GM12878 (cell line): Measurements from ENCODE around the gene DYSF. TPM values are rescaled to one million over a fixed set of nuclear protein-coding genes. Genes with fewer than 3 reads are reported as not detected.

Experiments
- ATAC-seq: fragments of 200-7000 bp; cut with Tn5 transposase; 3 replicates; pipeline ENCODE4 v1.9.1; 2020; ENCODE audit warnings: mild to moderate bottlenecking, moderate library complexity
- BruUV-seq: library from RNA; stranded (reverse); fragments of 400-500 nt; replicated peaks from 2 replicates; lab custom pipeline; 2021; lab: Mats Ljungman, UMichigan
- CTCF ChIA-PET: fragments of 300-600 bp; sonication (Branson Sonifier 250); formaldehyde crosslinking; extraction: SDS; loops from one replicate; lab custom pipeline; 2021; ENCODE audit warnings: inconsistent platforms; lab: Yijun Ruan, JAX
- POLR2A ChIA-PET: fragments of 350-600 bp; formaldehyde crosslinking; extraction: SDS; loops from one replicate; lab custom pipeline; 2021; ENCODE audit warnings: inconsistent platforms; lab: Charles Lee
- RAD21 ChIA-PET: fragments of 300-600 bp; sonication (Branson Sonifier 250); formaldehyde crosslinking; loops from one replicate; lab custom pipeline; 2023; ENCODE audit warnings: antibody characterized with exemption; ENCODE audit not compliant: unreplicated experiment; lab: Charles Lee
- SMC1A ChIA-PET: fragments of 300-600 bp; sonication (Branson Sonifier 250); formaldehyde crosslinking; loops from one replicate; lab custom pipeline; 2023; ENCODE audit not compliant: unreplicated experiment, uncharacterized antibody; lab: Charles Lee
- DNase-seq: peaks from one replicate; pipeline ENCODE4 v3.0.0-alpha.2; 2011; ENCODE audit warnings: low read depth, low spot score
- FAIRE-seq: peaks from 3 replicates; lab custom pipeline; 2011; peaks lifted over from hg19 to GRCh38; lab: Jason Lieb, UNC
- H2AFZ ChIP-seq: 2 replicates; pipeline ENCODE4 v1.6.0; 2011; ENCODE audit warnings: low read depth, low read length, control low read depth; ENCODE audit not compliant: control insufficient read depth
- H3K27ac ChIP-seq: 2 replicates; pipeline ENCODE4 v1.5.1; 2011; ENCODE audit warnings: control low read depth; ENCODE audit not compliant: control insufficient read depth, insufficient read depth
- H3K27me3 ChIP-seq, 2 experiments: replicated peaks in 1 of 2; 2 replicates each; pipeline versions ENCODE4 v1.6.0 to v1.6.1; 2011; ENCODE audit warnings: low read length in 1 of 2; ENCODE audit not compliant: control insufficient read depth in 2 of 2, insufficient read depth in 2 of 2
- H3K36me3 ChIP-seq, 2 experiments: 2 replicates each; pipeline ENCODE4 v1.5.1; 2011; ENCODE audit warnings: low read length in 1 of 2; ENCODE audit not compliant: control insufficient read depth in 2 of 2, insufficient read depth in 2 of 2
- H3K4me1 ChIP-seq: 2 replicates; pipeline ENCODE4 v1.6.1; 2011; ENCODE audit warnings: mild to moderate bottlenecking, low read length, moderate library complexity, mixed read lengths; ENCODE audit not compliant: control insufficient read depth, insufficient read depth
- H3K4me2 ChIP-seq: 2 replicates; pipeline ENCODE4 v1.6.0; 2011; ENCODE audit warnings: control low read depth; ENCODE audit not compliant: control insufficient read depth, insufficient read depth
- H3K4me3 ChIP-seq: fragments of 200-600 bp; sonication (generic); 2 replicates; pipeline ENCODE4 v1.5.1; 2016
- H3K79me2 ChIP-seq: 2 replicates; pipeline ENCODE4 v1.6.0; 2011; ENCODE audit warnings: low read length; ENCODE audit not compliant: control insufficient read depth, insufficient read depth
- H3K9ac ChIP-seq: 2 replicates; pipeline ENCODE4 v1.8.0; 2011; ENCODE audit warnings: low read length, control low read depth, mixed read lengths; ENCODE audit not compliant: control insufficient read depth, insufficient read depth
- H3K9me3 ChIP-seq: replicated peaks from 3 replicates; pipeline ENCODE4 v1.5.1; 2011; ENCODE audit warnings: mild to moderate bottlenecking, low read length; ENCODE audit not compliant: control insufficient read depth, insufficient read depth
- H4K20me1 ChIP-seq: 2 replicates; pipeline ENCODE4 v1.6.0; 2011; ENCODE audit not compliant: control insufficient read depth, insufficient read depth
- EED ChIP-seq: sonication (generic); IDR thresholded peaks from 2 replicates; pipeline ENCODE4 v1.6.1; 2016; ENCODE audit warnings: antibody characterized with exemption, low read depth
- ESRRA ChIP-seq: IDR thresholded peaks from 2 replicates; pipeline ENCODE4 v1.6.1; 2012; ENCODE audit warnings: mild to moderate bottlenecking, low read length, improper control_type of control experiment
- MYB ChIP-seq: fragments of 150-350 bp; IDR thresholded peaks from 2 replicates; pipeline ENCODE4 v1.6.1; 2014; ENCODE audit warnings: mild to moderate bottlenecking, low read depth, low read length, borderline replicate concordance
- NFYA ChIP-seq: IDR thresholded peaks from 2 replicates; pipeline ENCODE4 v1.6.1; 2011; ENCODE audit warnings: low read depth, mild to moderate bottlenecking, low read length, improper control_type of control experiment, borderline replicate concordance
- NR2C2 ChIP-seq: IDR thresholded peaks from 2 replicates; pipeline ENCODE4 v1.6.1; 2011; ENCODE audit warnings: borderline replicate concordance, low read depth; ENCODE audit not compliant: control insufficient read depth, insufficient read length
- POLR2AphosphoS5 ChIP-seq: IDR thresholded peaks from 2 replicates; pipeline ENCODE4 v1.6.1; 2011; ENCODE audit warnings: mild to moderate bottlenecking, low read length, inconsistent platforms
- SIN3A ChIP-seq: IDR thresholded peaks from 2 replicates; pipeline ENCODE4 v1.6.1; 2012; ENCODE audit warnings: low read depth, low read length, improper control_type of control experiment
- SIX5 ChIP-seq: IDR thresholded peaks from 2 replicates; pipeline ENCODE4 v1.6.1; 2011; ENCODE audit warnings: mild to moderate bottlenecking, low read depth, low read length, moderate library complexity; ENCODE audit not compliant: severe bottlenecking
- SMC3 ChIP-seq: IDR thresholded peaks from 2 replicates; pipeline ENCODE4 v1.6.1; 2011; ENCODE audit warnings: low read length, improper control_type of control experiment, borderline replicate concordance
- STAT1 ChIP-seq: fragments of 450-650 bp; conservative IDR thresholded peaks from 2 replicates; pipeline ENCODE4 v1.6.1; 2014; ENCODE audit warnings: antibody characterized with exemption, mild to moderate bottlenecking
- WGBS: methylation state at CpG from one replicate; pipeline ENCODE4 v1.1.6; 2016; ENCODE audit warnings: low lambda C conversion rate; ENCODE audit not compliant: insufficient replicate concordance, insufficient coverage; ENCODE audit errors: missing lambda C conversion rate; 5-methylcytosine and 5-hydroxymethylcytosine counted together
- in situ Hi-C: fragments of 300-500 bp; cut with MboI; formaldehyde crosslinking; loops from 9 replicates; pipeline ENCODE4 v1.14.3; 2018; ENCODE audit warnings: mixed read lengths
- intact Hi-C: fragments of 100-400 bp; cut with micrococcal nuclease; formaldehyde crosslinking; loops from one replicate; pipeline ENCODE4 v1.14.2; 2022; ENCODE audit not compliant: unreplicated experiment
- polyA plus RNA-seq, 11 experiments: library from polyadenylated mRNA; depleted of rRNA in 4 of 11; unstranded in 6 of 11; stranded (reverse) in 5 of 11; fragments of >200 nt; fragmentation: Nextera tagmentation in 4 of 11; fragmentation: Illumina TruSeq in 1 of 11; extraction: Ambion mirVana in 4 of 11; extraction: Trizol in 1 of 11; gene quantifications; 1 replicate in 1 of 11; 2 replicates in 10 of 11; pipeline versions ENCODE4 v1.2.1 to v1.2.3, GENCODE V29; 2011 to 2016; ENCODE audit warnings: inconsistent platforms in 2 of 11, missing spikeins in 2 of 11, low read depth in 1 of 11
- total RNA-seq, 4 experiments: library from RNA; depleted of rRNA in 3 of 4; stranded (reverse); fragments of >200 nt in 3 of 4; fragmentation: Illumina TruSeq in 1 of 4; extraction: Trizol in 1 of 4; gene quantifications; 2 replicates each; pipeline versions ENCODE4 v1.2.1 to v1.2.3, GENCODE V29; 2013 to 2021
- TF ChIP-seq, protein P1 (sequence below): IDR thresholded peaks from 2 replicates; pipeline ENCODE4 v1.6.1; 2011; ENCODE audit warnings: low read depth, mild to moderate bottlenecking, low read length, moderate library complexity, borderline replicate concordance; ENCODE audit errors: extremely low read depth

Gene DYSF
- total and polyA plus RNA-seq, 10 of the 15 experiments (the other 5 are each of a cell fraction or from before 2014, with no cell fraction given), result under 0.01 to 0.15 (median 0.03) TPM; not detected in 7

DNA sequence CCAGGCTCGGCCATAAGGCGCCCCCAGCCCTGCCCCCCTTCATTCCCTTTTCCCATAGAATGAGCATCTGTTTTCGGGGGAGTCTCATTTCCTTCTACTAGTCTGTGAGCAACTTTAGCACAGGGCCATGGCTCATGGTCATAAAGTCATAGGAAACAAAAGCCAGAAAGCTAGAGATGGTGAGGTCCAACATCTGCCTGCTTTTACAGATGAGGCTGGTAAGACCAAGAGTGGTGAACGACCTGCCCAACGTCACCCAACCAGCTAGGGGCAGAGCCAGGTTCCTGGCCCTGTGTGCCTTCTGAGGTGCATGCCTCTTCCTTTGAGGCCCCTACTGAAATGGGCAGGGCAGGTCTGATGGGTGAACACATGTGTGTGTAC is 212.7 kb downstream of the DYSF start:
- Histone ChIP-seq H4K20me1 (no peaks in the 10 kb centered on the region), H3K27ac (no peak overlapping the region), H3K36me3 (no peaks in the 10 kb centered on the region), H3K27me3 (no peaks in the 10 kb centered on the region; a peak in 1 of 4 replicates), H2AFZ (no peak overlapping the region), H3K4me1 (no peaks in the 10 kb centered on the region), H3K9ac (no peak overlapping the region), H3K9me3 (no peaks in the 10 kb centered on the region), H3K4me2 (no peak overlapping the region), H3K79me2 (no peaks in the 10 kb centered on the region), H3K4me3 (no peak overlapping the region)
- ATAC-seq (no peak), DNase-seq (no peak), FAIRE-seq (no peak)
- no TSS peak for BruUV-seq
- CTCF ChIA-PET, result no interaction called here
- RAD21 ChIA-PET, result no interaction called here
- in situ Hi-C loops (no loop called here), intact Hi-C loops (no loop called here)
- SMC1A ChIA-PET, result no interaction called here
- no peak for TF ChIP-seq NFYA
- TF ChIP-seq, protein P1, sequence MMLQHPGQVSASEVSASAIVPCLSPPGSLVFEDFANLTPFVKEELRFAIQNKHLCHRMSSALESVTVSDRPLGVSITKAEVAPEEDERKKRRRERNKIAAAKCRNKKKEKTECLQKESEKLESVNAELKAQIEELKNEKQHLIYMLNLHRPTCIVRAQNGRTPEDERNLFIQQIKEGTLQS, result no peak
- no peak for TF ChIP-seq POLR2AphosphoS5
- no peak for TF ChIP-seq SIX5
- TF ChIP-seq MYB, result no peak
- TF ChIP-seq NR2C2, result no peak
- no peak for TF ChIP-seq SIN3A
- no peak for TF ChIP-seq EED
- TF ChIP-seq SMC3, result no peak
- no peak for TF ChIP-seq STAT1
- TF ChIP-seq ESRRA, result no peak
- 19% methylated on average over 5 of the region's 5 CpGs for WGBS
- POLR2A ChIA-PET, result no interaction called here
